Measurements from ENCODE around the gene LRRC23.

LRRC23 gene

GRCh38 chr12:6957151-6957701 is 52.6 kb downstream of the LRRC23 start:
- DNase-seq: no peak

GRCh38 chr12:6957741-6958608 is 53.4 kb downstream of the LRRC23 start:
- no peak for DNase-seq

- no peak for DNase-seq
Observed at GRCh38 chr12:6958609-6959057, 54.0 kb downstream of the LRRC23 start.

- DNase-seq: no peak
Observed at GRCh38 chr12:6959058-6959804, 54.6 kb downstream of the LRRC23 start.

GRCh38 chr12:6959805-6960592 is 55.4 kb downstream of the LRRC23 start:
- no peak for DNase-seq

GRCh38 chr12:6960593-6961277 is 56.1 kb downstream of the LRRC23 start:
- DNase-seq: no peak

GRCh38 chr12:6961278-6961694 is 56.7 kb downstream of the LRRC23 start:
- DNase-seq: no peak

- DNase-seq: peak; percentile 83
Observed at GRCh38 chr12:6961695-6962284, 57.2 kb downstream of the LRRC23 start.

- peak; percentile 55 for DNase-seq
Observed at GRCh38 chr12:6962285-6963015, 57.8 kb downstream of the LRRC23 start.

GRCh38 chr12:6963016-6963731 is 58.6 kb downstream of the LRRC23 start:
- peak; percentile 43 for DNase-seq
